K562 (cell line): ENCODE measurements around the gene SNX20.

Experiments used
- BRD4 ChIP-seq: fragments of 200-600 bp; sonication (generic); IDR thresholded peaks from 2 replicates; pipeline ENCODE4 v1.6.1; 2017; ENCODE audit warnings: inconsistent platforms
- CBFB ChIP-seq: sonication (generic); formaldehyde crosslinking; IDR thresholded peaks from 2 replicates; pipeline ENCODE4 v1.4.0; 2020; ENCODE audit warnings: mild to moderate bottlenecking, missing genetic modification reagents
- EZH2 ChIP-seq: IDR thresholded peaks from 2 replicates; pipeline ENCODE4 v1.6.1; 2012; ENCODE audit warnings: low read depth, mild to moderate bottlenecking, inconsistent platforms, low read length, borderline replicate concordance
- TF ChIP-seq, protein P1 (sequence below), 3 experiments: IDR thresholded peaks in 2 of 3; conservative IDR thresholded peaks in 1 of 3; 2 replicates each; pipeline ENCODE4 v1.5.1; 2011 to 2012; ENCODE audit warnings: low read length in 3 of 3, mild to moderate bottlenecking in 3 of 3, control low read depth in 2 of 3, improper control_type of control experiment in 1 of 3, inconsistent platforms in 1 of 3, low read depth in 1 of 3, mixed read lengths in 1 of 3, moderate library complexity in 1 of 3; ENCODE audit not compliant: insufficient read depth in 2 of 3

DNA sequence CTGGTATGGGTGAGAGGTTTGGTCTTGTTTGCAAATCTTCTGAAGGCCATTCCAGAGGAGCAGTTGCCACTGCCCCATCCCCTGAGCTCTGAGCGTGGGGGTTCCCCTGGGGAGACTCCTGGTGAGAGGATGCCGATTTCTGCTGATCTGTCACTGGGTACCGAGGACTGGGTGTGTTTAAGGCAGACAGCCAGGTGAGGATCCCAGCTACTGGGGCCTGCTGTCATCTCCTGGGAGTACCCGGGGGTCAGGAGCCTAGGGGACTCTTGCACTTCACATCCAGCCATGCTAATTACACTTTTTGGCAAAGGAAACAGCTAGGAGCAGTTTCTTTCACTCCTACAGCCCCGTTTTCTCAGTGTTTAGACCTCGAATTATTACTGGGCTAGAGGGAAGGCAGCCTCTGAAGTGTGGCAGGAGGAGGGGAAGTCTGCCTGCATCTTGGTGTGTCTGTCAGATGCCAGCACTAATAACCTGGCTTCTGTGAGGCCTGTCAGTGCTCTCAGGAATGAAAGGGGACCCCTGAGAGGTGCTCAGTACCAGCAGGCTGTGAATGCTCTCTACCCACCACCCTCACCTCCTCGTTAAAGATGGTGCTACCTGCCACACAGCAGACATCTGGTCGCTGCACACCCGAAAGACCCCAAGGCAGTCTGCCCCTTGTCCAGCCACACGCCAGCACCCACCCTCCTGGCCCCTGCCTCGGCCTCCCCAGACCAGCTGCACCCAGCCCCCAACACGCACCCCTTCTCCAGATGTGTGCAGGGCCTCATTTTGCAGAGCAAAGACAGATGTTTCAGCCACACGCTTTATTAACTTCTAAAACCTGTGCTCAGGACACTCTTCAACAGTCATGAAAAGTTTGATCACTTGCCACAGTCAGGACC lies 43.2 kb downstream of the SNX20 start:
- no peak for TF ChIP-seq BRD4
- TF ChIP-seq CBFB (CRISPR knock-in tag) = no peak
- TF ChIP-seq, protein P1, sequence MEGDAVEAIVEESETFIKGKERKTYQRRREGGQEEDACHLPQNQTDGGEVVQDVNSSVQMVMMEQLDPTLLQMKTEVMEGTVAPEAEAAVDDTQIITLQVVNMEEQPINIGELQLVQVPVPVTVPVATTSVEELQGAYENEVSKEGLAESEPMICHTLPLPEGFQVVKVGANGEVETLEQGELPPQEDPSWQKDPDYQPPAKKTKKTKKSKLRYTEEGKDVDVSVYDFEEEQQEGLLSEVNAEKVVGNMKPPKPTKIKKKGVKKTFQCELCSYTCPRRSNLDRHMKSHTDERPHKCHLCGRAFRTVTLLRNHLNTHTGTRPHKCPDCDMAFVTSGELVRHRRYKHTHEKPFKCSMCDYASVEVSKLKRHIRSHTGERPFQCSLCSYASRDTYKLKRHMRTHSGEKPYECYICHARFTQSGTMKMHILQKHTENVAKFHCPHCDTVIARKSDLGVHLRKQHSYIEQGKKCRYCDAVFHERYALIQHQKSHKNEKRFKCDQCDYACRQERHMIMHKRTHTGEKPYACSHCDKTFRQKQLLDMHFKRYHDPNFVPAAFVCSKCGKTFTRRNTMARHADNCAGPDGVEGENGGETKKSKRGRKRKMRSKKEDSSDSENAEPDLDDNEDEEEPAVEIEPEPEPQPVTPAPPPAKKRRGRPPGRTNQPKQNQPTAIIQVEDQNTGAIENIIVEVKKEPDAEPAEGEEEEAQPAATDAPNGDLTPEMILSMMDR (IDR thresholded peaks at IDR 0.05 in 2 of 3, conservative IDR thresholded peaks at IDR 0.05 in 1 of 3; ENCODE audit: insufficient read depth in 2 of 3, low read depth in 1 of 3, low read length in 3 of 3) = no peak
- no peak for TF ChIP-seq EZH2
